Measurements from ENCODE around the gene TCF7.

GRCh38 chr5:134139891-134140469, 25.5 kb downstream of the TCF7 start:
- TF ChIP-seq, protein P1, sequence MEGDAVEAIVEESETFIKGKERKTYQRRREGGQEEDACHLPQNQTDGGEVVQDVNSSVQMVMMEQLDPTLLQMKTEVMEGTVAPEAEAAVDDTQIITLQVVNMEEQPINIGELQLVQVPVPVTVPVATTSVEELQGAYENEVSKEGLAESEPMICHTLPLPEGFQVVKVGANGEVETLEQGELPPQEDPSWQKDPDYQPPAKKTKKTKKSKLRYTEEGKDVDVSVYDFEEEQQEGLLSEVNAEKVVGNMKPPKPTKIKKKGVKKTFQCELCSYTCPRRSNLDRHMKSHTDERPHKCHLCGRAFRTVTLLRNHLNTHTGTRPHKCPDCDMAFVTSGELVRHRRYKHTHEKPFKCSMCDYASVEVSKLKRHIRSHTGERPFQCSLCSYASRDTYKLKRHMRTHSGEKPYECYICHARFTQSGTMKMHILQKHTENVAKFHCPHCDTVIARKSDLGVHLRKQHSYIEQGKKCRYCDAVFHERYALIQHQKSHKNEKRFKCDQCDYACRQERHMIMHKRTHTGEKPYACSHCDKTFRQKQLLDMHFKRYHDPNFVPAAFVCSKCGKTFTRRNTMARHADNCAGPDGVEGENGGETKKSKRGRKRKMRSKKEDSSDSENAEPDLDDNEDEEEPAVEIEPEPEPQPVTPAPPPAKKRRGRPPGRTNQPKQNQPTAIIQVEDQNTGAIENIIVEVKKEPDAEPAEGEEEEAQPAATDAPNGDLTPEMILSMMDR (IDR thresholded peaks at IDR 0.05) = no peak
- TF ChIP-seq POLR2A (IDR thresholded peaks at IDR 0.05) = no peak

Data from uterus (tissue), 2 donors.